GM19328 (cell line): ENCODE results near the gene RCAN2.
"Not testable (repeated sequence)": the region's sequence is repeated elsewhere in the genome, so short reads cannot be mapped to it uniquely, and the experiment has no call there.

ENCODE experiments used
- ATAC-seq: cut with Tn5 transposase; IDR thresholded peaks from one replicate; pipeline ENCODE4 v1.9.1; 2021; ENCODE audit warnings: mild to moderate bottlenecking, moderate library complexity; ENCODE audit not compliant: unreplicated experiment

RCAN2 gene

DNA sequence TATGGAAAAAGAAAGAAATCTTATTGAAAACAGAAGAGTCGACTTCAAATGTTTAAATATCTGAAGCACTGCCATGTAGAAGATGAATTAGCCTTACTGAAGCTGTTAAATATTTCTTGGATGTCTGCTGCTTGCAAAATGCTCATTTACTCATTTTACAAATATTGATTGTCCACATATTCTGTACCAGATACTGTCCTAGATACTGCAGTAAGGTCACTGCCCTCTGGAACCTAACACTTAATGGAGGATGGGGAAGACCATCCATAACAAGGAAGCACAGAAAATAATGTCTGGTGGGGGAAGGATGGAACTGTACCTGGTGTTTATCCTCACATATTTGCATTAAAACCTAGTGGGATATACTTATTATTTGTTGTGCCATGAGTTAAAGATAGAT is 99.0 kb downstream of the RCAN2 start:
- no peak for ATAC-seq

DNA sequence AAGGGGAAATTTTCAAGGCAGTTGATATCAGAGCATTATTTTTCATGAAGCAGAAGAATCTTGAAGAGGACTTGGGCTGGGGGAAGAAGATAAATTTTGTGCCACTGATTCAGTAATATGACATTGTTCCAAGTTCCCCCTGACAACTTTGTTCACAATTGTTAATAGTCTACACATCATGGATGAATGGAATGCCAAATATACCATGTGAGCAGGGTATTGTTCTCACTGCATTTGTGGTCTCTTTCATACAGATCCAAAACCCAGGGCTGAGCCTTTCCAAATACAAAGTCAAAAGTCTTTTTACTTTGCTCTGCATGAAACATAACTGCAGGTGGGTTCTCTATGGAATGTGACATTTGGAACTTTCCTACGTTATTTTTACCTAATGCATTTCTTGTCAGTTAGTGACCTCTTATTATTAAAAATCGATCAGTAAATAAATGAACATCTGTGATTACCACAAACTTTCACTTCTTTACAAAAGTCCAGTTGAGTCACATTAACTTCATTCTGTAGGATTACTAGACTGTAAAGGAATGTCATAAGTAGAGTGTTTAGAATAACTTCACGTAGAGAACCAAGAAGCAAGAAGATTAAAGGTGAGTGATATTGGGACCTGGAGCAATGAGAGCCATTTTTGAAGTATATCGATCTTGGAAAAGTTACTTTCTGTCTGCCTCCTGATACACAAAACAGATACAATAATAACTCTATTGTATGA is 100.9 kb downstream of the RCAN2 start:
- no peak for ATAC-seq

DNA sequence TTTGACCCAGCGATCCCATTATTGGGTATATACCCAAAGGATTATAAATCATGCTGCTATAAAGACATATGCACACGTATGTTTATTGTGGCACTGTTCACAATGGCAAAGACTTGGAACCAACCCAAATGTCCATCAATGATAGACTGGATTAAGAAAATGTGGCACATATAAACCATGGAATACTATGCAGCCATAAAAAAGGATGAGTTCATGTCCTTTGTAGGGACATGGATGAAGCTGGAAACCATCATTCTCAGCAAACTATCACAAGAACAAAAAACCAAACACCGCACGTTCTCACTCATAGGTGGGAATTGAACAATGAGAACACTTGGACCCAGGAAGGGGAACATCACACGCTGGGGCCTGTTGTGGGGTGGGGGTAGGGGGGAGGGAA is 103.5 kb downstream of the RCAN2 start:
- ATAC-seq = not testable (repeated sequence)

DNA sequence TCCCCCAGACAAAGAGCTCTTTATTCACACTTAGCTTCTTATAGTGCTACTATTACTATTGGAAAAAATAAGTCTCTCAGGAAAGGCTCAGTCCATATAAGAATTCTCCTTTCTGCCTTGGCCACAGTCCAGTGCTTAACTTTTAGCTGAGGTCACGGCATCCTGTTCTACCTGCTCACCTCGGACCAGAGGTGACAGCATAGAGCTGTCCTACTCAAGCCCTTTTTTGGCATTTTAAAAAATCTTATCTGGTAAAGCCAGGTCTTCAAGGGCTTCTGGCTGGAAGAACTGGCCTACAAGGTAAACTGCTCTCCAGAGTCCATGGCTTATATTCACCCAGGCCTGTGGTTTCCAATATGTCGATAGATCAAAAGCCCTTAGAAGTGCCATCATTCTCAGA is 109.7 kb downstream of the RCAN2 start:
- ATAC-seq = no peak

DNA sequence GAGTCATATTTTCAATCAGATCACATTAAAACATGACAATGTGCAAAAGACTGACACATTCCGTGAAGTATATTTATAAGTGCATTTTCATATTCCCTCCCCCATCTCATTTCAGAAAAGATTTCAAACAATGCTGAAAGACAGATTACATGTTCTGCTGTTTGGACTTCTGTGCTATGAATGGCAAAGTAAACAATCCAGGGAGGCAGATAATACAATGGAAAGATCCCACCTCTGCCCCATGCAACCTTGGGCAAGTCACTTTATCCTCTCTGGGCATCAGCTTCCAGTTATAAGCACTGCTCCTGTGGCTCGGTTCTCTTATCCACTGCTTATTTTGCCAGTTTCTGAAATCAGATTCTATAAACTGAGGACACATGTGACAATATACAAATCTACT is 110.2 kb downstream of the RCAN2 start:
- ATAC-seq = no peak

DNA sequence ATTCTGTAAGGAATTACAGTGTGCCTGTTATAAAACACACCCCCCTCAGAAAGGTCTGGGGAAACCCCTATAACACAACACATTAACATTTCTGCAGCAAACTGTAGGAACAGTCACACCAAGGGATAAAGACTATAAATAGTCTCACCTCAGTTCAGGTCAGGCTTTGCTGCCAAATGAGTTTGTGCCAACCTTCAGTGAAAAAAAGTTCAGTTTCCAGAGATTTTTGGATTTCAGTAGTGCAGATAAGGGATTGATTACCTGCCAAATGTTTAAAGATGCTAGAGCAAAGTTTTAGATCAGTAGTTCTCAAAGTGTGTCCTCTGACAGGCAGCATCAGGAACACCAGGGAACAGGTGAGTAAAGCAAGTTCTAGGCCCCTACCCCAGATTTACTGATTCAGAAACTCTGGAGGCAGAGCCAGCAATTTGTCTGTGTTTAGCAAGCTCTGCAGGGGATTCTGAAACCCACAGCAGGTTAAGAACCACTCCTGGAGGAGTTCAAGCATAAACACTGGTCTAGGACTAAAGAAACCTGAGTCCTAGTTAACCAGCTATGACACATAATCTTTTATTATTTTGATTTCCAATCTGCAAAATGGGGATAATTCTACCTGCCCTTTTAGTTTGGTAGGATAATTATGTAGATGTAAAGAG is 111.0 kb downstream of the RCAN2 start:
- ATAC-seq = no peak

DNA sequence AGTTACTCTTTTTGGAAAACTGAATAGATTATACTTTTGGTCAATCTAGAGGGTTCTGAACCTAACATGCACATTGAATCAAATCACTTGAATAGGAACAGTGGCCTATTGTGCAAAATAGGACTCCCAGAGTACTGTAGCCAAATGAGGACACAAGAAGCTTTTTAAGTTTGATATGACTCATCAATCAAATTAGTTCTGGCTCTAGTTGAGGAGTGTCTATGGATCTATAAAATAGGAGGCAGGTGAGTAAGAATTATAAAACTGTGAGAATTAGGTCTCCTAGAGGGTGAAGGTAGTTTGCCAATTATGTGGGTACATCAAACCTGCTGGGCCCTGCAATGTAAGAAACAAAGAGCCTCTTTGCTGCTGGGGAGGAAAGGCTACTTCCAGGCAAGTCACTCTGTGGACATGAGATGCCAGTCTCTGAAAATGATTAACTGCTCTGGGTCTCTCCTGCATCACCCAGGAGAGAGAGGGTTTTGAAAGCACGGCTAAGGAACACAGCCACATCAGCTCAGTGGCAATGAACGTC is 112.3 kb downstream of the RCAN2 start:
- no peak for ATAC-seq

DNA sequence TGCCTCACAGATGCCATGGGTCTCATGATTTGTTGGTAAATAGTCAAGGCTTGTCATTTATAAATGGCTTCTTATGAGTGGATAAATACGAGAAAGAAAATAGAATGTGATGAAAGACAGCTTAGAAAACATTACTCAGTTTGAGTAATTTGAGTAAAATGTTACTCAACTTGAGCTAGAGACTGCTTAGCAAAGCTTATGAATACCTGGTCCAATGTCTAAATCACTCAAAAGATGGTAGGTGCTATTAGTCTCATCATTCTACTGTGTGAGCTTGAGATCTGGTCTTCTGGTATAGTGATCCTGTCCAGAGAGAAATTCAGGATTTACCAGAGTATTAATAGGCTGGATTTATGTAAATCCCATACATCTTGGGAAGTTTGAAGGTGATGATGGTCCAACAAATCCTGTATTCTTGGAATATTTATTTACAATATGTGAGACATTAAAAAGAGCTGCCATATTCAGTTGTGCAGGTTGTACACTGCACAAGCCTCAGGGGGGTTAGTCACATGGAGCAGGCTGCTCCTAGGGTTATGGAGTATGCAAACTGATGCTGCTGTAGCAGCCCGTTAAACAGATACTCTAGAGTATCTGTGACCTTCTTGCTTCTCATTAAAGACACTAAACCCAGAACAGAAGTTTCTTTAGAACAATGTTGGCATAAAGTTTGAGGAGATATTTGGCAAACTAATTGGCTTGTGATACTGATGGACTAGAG is 112.9 kb downstream of the RCAN2 start:
- ATAC-seq = no peak

DNA sequence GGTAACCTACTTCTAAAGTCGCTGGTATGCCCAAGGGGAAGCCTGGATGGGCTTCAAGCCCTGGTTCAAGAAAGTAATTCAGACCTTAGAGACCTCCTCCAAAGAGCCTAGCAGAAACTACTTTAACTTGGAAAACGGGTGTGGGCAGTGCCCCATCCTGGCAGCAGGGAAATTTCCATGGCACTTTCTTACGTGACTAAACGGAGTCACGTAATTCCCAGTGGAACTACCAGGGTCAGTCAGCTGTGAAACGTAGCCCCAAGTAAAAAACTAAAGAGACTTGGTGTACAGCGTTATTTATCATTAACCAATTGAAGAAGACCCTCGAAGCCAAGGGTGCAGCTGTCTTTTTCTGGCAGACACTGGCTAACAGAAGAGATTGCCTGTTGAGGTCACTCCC is 114.0 kb downstream of the RCAN2 start:
- no peak for ATAC-seq

DNA sequence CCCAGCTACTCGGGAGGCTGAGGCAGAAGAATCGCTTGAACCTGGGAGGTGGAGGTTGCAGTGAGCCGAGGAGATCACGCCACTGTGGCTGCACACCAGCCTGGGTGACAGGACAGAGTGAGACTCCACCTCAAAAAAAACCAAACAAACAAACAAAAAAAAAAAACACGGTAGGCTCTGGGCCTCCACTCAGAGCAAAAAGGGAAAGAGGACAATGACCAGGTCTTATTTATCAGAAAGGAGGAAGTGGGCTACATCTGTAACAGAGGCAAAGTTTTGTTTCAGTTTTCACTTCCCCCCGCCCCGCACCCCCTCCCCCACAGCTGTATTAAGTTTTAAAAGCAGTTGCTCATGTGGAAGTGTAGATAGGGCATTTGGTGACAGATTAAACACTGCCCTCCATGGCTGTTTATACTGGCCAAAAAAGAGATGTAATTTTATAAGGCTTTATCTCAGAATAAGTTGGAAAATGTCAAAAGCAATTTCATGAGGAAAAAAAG is 114.6 kb downstream of the RCAN2 start:
- peak; percentile 82 for ATAC-seq

DNA sequence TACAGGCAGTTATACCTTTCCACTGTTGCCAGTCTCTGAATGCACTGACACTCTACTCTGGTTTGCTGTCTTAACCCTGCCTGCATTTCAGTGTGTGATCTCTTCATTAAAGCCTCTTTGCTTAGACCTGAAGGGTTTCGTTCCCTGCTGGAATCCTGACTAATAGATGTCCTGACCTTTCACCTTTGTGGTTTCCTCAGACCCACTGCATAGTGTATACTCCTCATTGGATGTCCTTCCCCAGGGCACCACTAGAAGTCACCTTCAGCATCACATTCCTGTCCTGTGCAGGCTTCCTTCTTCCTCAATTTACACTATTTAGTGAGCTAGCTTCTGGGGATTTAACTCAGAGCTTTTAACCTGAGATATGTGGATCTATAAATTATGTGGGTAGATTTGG is 120.6 kb downstream of the RCAN2 start:
- no peak for ATAC-seq

DNA sequence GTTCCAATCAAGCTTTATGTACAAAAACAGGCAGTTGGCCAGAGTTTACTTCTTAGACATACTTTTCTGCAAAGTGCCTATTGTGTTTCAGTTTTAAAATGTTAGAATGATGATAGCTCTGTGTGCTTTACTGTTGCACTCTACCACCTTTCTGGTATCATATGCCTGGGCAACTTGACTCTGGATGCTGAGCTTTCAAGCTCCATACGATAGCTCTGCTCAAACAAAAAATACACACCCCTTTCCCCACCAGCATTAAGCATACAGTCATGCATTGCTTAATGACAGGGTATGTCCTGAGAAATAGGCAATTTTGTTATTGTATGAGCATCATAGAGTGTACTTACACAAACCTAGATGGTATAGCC is 123.1 kb downstream of the RCAN2 start:
- no peak for ATAC-seq

DNA sequence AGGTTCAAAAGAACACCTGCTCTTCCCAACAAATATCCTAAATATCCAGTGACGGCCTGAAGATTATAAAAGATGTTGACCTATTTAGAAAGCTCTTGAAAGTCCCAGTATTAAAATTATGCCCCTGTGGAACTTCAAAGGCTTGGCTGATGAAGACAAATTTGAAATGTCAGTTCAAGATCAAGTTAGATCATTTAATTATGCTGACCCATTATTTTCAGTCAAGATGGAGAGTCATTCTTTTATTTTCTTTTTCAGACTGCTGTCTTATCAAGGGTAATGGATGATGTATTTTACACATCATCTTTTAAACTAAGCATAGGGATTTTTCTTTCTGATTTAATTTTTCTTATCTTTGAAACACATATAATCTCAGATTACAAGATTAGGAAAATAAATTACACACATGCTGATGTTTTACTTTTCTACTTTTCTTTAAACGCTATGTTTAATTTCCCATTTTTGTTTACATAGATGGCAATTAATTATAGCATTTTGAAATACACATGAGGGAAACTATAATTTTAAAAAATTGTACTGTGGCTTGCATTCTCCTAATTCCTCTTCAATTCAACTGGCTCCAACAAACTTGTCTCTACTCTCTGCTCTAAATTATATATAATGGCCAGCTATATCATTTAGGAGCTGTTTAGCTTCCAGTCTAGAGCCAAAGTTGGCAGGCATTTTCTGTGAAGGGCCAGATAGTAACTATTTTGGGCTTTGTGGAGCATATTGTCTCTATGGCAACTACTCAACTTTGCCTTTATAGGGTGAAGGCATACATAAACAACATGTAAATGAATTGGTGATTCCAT is 123.7 kb downstream of the RCAN2 start:
- ATAC-seq = no peak

DNA sequence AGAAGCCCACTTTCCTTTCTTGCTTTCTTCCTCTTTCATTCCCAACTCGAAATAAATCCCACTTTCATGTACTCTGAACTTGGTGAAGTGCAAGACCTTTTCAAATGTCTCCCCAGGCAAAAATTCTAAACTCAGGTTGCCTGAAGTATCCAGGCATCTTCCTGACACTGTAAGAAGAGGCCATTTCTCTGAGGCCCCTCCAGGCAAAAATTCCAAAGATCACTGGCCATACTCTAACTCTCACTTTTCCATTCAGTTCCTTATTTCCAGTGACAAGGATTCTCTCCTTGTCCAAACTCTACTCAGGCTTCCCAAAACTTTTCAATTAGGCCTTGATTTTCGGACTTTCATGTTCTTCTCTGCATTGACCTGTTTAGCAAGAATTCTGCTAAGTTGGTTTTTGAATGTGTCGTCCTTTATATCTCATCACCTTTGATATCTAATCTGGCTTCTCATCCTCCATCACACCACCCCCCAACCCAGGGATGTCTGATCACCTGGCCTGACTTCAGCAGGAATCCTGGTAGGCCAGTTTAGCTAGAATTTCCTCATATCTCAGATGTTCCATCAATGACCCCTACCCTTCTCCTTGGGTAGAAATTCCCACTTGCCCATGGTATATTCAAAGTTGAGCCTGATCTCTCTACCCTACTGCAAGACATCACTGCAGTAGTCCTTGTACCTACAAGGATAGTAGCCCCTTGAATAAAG is 124.9 kb downstream of the RCAN2 start:
- no peak for ATAC-seq

DNA sequence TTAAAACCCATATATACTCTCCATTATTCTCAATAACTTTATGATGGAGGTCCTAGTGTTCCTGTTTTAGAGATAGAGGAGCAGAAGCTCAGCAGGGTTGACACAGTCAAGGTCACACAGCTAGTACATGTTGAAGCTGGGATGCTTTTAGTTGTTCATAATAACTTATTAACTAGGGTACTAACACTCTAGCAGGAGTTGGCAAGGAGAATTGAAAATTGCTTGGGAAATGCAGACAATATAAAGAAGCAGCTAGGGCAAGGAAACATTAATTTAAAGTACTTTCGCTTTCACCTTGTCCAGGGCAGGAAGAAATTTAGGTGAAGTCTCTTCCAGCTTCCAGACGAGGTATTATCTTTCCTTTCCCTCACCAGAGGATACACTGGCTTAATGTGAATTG is 133.7 kb downstream of the RCAN2 start:
- ATAC-seq = no peak

DNA sequence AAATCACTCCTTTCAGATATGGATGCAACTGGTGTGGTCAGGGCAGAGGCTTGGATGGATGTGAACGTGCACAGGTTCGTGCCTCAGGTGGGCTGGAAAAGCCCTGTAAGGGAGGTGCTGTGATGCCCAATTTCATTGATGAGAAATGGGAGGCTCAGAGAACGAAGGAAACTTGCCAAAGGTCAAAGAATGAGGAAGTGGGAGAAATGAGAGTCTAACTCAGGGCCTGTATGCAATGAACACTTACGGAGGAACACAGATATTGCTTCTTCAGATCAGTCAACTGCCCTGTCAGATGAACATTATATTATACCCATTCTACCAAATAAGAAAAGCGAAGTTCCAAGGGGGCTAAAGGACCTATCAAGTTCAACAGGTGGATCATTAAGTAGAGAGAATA is 134.7 kb downstream of the RCAN2 start:
- ATAC-seq = no peak

DNA sequence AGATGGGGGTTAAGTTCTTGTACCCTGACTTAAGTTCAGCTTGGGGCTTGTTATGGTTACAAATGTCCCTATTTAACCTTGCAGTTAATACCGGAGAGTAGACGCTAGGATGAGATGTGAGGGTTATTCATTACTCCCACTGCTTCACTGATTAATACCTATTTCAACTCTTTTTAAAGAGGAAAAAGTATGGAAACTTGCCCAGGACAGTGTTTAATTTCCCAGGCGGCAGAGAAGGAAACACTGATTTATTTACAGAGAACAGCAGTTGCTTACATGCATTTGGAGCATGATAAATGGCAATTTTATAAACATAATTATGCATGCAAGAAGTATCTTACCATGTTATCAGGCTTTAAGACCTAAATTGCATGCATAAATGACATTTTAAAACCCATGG is 137.7 kb downstream of the RCAN2 start:
- no peak for ATAC-seq

DNA sequence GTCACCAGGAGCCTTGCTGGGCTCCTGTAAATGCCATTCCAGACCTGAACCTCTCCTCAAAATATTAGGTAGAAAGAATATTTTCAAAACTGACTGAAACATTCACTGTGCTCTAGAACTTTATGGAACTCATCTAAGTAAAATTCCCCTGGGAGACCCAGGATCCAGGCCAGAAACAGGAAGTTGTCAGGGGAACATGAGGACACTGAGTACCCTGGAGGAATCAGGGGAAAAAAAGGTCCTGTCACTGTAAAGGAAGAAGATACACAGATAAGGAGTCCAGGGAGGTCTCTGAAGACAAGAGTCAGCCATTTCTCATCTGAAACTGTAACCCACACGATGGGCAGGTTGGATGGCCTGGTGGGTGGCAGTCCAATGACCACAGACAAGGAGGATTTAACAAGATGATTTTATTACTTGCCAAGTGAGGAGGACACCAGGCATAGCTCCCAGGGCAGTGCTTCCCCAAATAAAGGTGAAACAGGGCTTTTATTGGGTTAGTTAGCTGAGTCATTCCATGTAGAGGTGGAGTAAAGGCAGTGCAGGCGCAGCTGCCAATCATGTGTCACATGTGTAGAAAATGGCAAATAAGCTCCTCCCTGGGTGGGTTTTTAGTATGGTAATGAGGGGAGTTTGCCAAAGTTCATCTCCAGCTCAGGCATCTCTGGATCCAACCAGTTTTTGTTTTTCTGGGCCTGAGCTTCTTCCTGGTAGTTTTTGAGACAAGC is 138.5 kb downstream of the RCAN2 start:
- ATAC-seq = no peak

DNA sequence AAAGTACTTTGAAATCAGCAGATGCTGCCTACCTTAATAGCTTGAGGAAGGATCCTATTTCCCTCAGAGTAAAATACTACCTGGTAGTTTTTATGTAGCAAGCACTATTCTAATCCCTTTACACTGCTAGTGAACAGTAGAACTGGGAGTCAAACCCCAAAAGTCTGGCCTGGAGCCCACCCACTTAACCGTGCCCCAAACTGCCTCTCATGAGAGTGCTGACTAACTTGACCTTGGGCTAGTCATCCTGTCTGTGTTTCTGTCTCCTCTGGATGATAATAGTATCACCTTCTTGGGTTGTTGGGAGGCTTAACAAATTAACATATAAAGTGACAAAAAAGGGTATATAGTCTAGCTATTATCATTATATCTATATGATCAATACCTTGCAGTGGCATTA is 140.5 kb downstream of the RCAN2 start:
- ATAC-seq = no peak

DNA sequence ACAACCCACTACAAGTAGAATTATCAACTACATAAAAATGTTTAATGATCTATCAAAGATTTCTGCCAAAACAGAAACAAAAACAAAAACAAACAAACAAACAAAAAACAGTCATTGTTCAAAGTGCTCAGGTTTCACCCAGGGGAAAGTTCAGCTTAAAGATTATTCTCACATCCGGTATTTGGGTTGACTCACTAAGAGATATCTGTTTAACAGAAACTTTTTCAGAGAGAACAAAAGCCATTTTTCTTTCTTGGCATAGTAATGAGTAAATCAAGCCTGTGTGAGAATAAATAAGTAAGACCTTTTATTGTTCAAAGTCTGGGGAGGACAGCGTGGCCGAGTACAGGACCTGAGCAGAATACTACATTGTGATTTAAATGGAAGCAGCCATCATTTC is 143.6 kb downstream of the RCAN2 start:
- no peak for ATAC-seq
